GM23338 (cell line): Measurements from ENCODE around the gene TBC1D19. TPM values are rescaled to one million over a fixed set of nuclear protein-coding genes. Genes with fewer than 3 reads are reported as not detected.

ENCODE experiments used
- ATAC-seq: fragments of 200-7000 bp; cut with Tn5 transposase; 3 replicates; pipeline ENCODE4 v1.9.1; 2020
- DNase-seq: peaks from one replicate; pipeline ENCODE4 v3.0.0-alpha.2; 2015; ENCODE audit warnings: low spot score
- H2AFZ ChIP-seq: fragments of 200-600 bp; sonication (generic); 2 replicates; pipeline ENCODE4 v1.8.0; 2016; ENCODE audit warnings: antibody characterized with exemption, mild to moderate bottlenecking, moderate library complexity
- H3F3A ChIP-seq: fragments of 200-600 bp; sonication (generic); replicated peaks from 2 replicates; pipeline ENCODE4 v1.8.0; 2017; ENCODE audit warnings: antibody characterized with exemption, mixed run types, low read depth
- H3K27ac ChIP-seq: fragments of 200-600 bp; sonication (generic); 2 replicates; pipeline ENCODE4 v1.6.1; 2016; ENCODE audit warnings: low read depth
- H3K27me3 ChIP-seq: fragments of 200-600 bp; sonication (generic); 2 replicates; pipeline ENCODE4 v1.8.0; 2016; ENCODE audit warnings: mild to moderate bottlenecking, mixed run types, moderate library complexity; ENCODE audit not compliant: insufficient read depth
- H3K36me3 ChIP-seq: fragments of 200-600 bp; sonication (generic); 2 replicates; pipeline ENCODE4 v1.8.0; 2016; ENCODE audit warnings: mild to moderate bottlenecking; ENCODE audit not compliant: insufficient read depth
- H3K4me1 ChIP-seq: fragments of 200-600 bp; sonication (generic); 2 replicates; pipeline ENCODE4 v1.8.0; 2016; ENCODE audit warnings: mild to moderate bottlenecking, moderate library complexity; ENCODE audit not compliant: insufficient read depth
- H3K4me2 ChIP-seq: fragments of 200-600 bp; sonication (generic); 2 replicates; pipeline ENCODE4 v1.7.1; 2017; ENCODE audit warnings: mixed run types
- H3K4me3 ChIP-seq: fragments of 200-600 bp; sonication (generic); 2 replicates; pipeline ENCODE4 v1.6.1; 2016; ENCODE audit warnings: mixed run types
- H3K79me2 ChIP-seq: fragments of 200-600 bp; sonication (generic); replicated peaks from 2 replicates; pipeline ENCODE4 v1.8.0; 2017; ENCODE audit warnings: mild to moderate bottlenecking; ENCODE audit not compliant: insufficient read depth
- H3K9me2 ChIP-seq: fragments of 200-600 bp; sonication (generic); 2 replicates; pipeline ENCODE4 v1.8.0; 2017; ENCODE audit not compliant: insufficient read depth
- H4K20me1 ChIP-seq: fragments of 200-600 bp; sonication (generic); replicated peaks from 2 replicates; pipeline ENCODE4 v1.8.0; 2017; ENCODE audit warnings: mild to moderate bottlenecking; ENCODE audit not compliant: insufficient read depth
- H3K27ac Mint-ChIP-seq: 2 replicates; pipeline ENCODE4 v1.8.0; 2020; ENCODE audit warnings: inconsistent platforms, mild to moderate bottlenecking, moderate library complexity, mixed read lengths
- H3K27me3 Mint-ChIP-seq: 3 replicates; pipeline ENCODE4 v1.8.0; 2022; ENCODE audit warnings: low read depth, mild to moderate bottlenecking, moderate library complexity, mixed read lengths, inconsistent platforms; ENCODE audit not compliant: insufficient read depth, poor library complexity
- H3K36me3 Mint-ChIP-seq: 3 replicates; pipeline ENCODE4 v1.8.0; 2021; ENCODE audit warnings: low read depth, mild to moderate bottlenecking, inconsistent platforms, moderate library complexity, mixed read lengths
- H3K4me1 Mint-ChIP-seq: 3 replicates; pipeline ENCODE4 v1.8.0; 2020; ENCODE audit warnings: mild to moderate bottlenecking, inconsistent platforms, mixed read lengths
- H3K4me3 Mint-ChIP-seq: 3 replicates; pipeline ENCODE4 v1.8.0; 2021; ENCODE audit warnings: moderate library complexity, mild to moderate bottlenecking, inconsistent platforms, mixed read lengths
- H3K9me3 Mint-ChIP-seq: 3 replicates; pipeline ENCODE4 v1.8.0; 2020; ENCODE audit warnings: moderate library complexity, mild to moderate bottlenecking, inconsistent platforms, mixed read lengths
- CREB1 ChIP-seq: fragments of 250-450 bp; sonication (Bioruptor Pico); IDR thresholded peaks from 2 replicates; pipeline ENCODE4 v1.5.0; 2020; ENCODE audit warnings: low read depth, mild to moderate bottlenecking, moderate library complexity
- EZH2 ChIP-seq: fragments of 200-600 bp; sonication (generic); IDR thresholded peaks from one replicate; pipeline ENCODE4 v1.8.0; 2017; ENCODE audit warnings: antibody characterized with exemption, mild to moderate bottlenecking, low read depth; ENCODE audit not compliant: unreplicated experiment
- EZH2phosphoT487 ChIP-seq: fragments of 200-600 bp; sonication (generic); IDR thresholded peaks from one replicate; pipeline ENCODE4 v1.8.1; 2018; ENCODE audit warnings: antibody characterized with exemption; ENCODE audit not compliant: unreplicated experiment
- JUNB ChIP-seq: IDR thresholded peaks from one replicate; pipeline ENCODE4 v1.6.1; 2016; ENCODE audit warnings: antibody characterized with exemption; ENCODE audit not compliant: unreplicated experiment
- NANOG ChIP-seq: IDR thresholded peaks from 2 replicates; pipeline ENCODE4 v1.6.1; 2016; ENCODE audit warnings: antibody characterized with exemption, borderline replicate concordance
- POLR2AphosphoS5 ChIP-seq: IDR thresholded peaks from 2 replicates; pipeline ENCODE4 v1.6.1; 2016; ENCODE audit warnings: antibody characterized with exemption, low read depth
- STAT1 ChIP-seq: IDR thresholded peaks from one replicate; pipeline ENCODE4 v1.6.1; 2016; ENCODE audit warnings: antibody characterized with exemption; ENCODE audit not compliant: unreplicated experiment
- ZNF114 ChIP-seq: fragments of 250-450 bp; sonication (Bioruptor Pico); IDR thresholded peaks from 2 replicates; pipeline ENCODE4 v1.5.0; 2020; ENCODE audit warnings: mild to moderate bottlenecking, moderate library complexity
- ZNF331 ChIP-seq: fragments of 250-450 bp; sonication (Bioruptor Pico); IDR thresholded peaks from 2 replicates; pipeline ENCODE4 v1.5.0; 2020; ENCODE audit warnings: low read depth, mild to moderate bottlenecking, moderate library complexity
- polyA plus RNA-seq: library from polyadenylated mRNA; unstranded; fragments of >200 nt; fragmentation: Nextera tagmentation; extraction: Ambion mirVana; gene quantifications from 2 replicates; pipeline ENCODE4 v1.2.1, GENCODE V29; 2016
- total RNA-seq: library from RNA; depleted of rRNA; stranded (reverse); fragments of >200 nt; shearing (Covaris generic); gene quantifications from 2 replicates; pipeline ENCODE4 v1.2.3, GENCODE V29; 2014
- TF ChIP-seq, protein P1 (sequence below): IDR thresholded peaks from 2 replicates; pipeline ENCODE4 v1.6.1; 2016; ENCODE audit warnings: antibody characterized with exemption
- TF ChIP-seq, protein P2 (sequence below): IDR thresholded peaks from one replicate; pipeline ENCODE4 v1.6.1; 2018; ENCODE audit warnings: antibody characterized with exemption; ENCODE audit not compliant: unreplicated experiment
- TF ChIP-seq, protein P3 (sequence below), 2 experiments: fragments of 200-600 bp in 1 of 2; sonication (generic) in 1 of 2; conservative IDR thresholded peaks; 2 replicates each; pipeline versions ENCODE4 v1.5.1 to v1.6.1; 2016 to 2017; ENCODE audit warnings: antibody characterized with exemption in 2 of 2, low read depth in 2 of 2, mild to moderate bottlenecking in 2 of 2, moderate library complexity in 1 of 2
- TF ChIP-seq, protein P4 (sequence below): fragments of 250-450 bp; sonication (Bioruptor Pico); IDR thresholded peaks from 2 replicates; pipeline ENCODE4 v1.5.0; 2020; ENCODE audit warnings: mild to moderate bottlenecking, moderate library complexity

The TBC1D19 gene
- total and polyA plus RNA-seq, 2 experiments from 2014 or later: 1.9 to 4.3 TPM

DNA sequence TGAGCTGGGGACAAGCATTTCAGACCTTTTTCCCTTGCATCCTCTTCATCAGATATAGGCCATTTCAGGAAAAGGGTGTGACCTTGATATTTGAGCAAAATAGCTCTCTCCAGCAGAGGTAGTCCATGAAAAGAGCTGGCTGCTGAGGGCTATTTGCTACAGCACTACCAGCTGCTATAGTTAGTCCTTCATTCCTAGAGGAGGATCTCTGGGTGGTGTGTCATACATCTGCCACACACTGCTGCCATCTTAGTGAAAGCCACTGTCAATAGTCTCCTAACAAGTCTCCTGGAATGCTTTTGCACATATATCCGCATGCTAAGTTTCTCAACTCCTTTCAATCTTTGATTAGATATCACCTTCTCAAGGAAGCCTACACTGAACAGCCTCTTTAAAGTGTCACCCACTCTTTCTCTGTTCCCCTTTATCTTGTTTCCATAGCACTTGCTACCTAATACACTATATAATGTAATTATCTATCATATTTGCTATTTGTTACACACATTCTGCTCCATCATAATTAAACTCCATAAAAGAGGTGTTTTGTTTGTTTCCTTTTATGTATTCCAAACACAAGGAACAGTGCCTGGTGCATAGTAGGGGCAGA, 131.9 kb downstream of the TBC1D19 start:
- H3K27me3 Mint-ChIP-seq: peaks cover 3% of the 10 kb centered on the region
- Histone ChIP-seq H4K20me1 (no peaks in the 10 kb centered on the region), H3F3A (no peaks in the 10 kb centered on the region), H3K9me2 (no peaks in the 10 kb centered on the region), H3K4me3 (no peak overlapping the region), H3K27ac (no peak overlapping the region), H3K36me3 (no peaks in the 10 kb centered on the region), H3K79me2 (no peaks in the 10 kb centered on the region), H3K4me2 (no peak overlapping the region), H3K27me3 (no peaks in the 10 kb centered on the region), H3K4me1 (no peaks in the 10 kb centered on the region), H2AFZ (no peak overlapping the region)
- DNase-seq: no peak
- TF ChIP-seq, protein P1, sequence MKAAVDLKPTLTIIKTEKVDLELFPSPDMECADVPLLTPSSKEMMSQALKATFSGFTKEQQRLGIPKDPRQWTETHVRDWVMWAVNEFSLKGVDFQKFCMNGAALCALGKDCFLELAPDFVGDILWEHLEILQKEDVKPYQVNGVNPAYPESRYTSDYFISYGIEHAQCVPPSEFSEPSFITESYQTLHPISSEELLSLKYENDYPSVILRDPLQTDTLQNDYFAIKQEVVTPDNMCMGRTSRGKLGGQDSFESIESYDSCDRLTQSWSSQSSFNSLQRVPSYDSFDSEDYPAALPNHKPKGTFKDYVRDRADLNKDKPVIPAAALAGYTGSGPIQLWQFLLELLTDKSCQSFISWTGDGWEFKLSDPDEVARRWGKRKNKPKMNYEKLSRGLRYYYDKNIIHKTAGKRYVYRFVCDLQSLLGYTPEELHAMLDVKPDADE: no peak
- TF ChIP-seq EZH2 (no peak), CREB1 (CRISPR knock-in tag) (no peak), NANOG (no peak), EZH2phosphoT487 (no peak), JUNB (no peak), POLR2AphosphoS5 (no peak), STAT1 (no peak), ZNF114 (CRISPR knock-in tag) (no peak), ZNF331 (no peak)
- TF ChIP-seq, protein P2, sequence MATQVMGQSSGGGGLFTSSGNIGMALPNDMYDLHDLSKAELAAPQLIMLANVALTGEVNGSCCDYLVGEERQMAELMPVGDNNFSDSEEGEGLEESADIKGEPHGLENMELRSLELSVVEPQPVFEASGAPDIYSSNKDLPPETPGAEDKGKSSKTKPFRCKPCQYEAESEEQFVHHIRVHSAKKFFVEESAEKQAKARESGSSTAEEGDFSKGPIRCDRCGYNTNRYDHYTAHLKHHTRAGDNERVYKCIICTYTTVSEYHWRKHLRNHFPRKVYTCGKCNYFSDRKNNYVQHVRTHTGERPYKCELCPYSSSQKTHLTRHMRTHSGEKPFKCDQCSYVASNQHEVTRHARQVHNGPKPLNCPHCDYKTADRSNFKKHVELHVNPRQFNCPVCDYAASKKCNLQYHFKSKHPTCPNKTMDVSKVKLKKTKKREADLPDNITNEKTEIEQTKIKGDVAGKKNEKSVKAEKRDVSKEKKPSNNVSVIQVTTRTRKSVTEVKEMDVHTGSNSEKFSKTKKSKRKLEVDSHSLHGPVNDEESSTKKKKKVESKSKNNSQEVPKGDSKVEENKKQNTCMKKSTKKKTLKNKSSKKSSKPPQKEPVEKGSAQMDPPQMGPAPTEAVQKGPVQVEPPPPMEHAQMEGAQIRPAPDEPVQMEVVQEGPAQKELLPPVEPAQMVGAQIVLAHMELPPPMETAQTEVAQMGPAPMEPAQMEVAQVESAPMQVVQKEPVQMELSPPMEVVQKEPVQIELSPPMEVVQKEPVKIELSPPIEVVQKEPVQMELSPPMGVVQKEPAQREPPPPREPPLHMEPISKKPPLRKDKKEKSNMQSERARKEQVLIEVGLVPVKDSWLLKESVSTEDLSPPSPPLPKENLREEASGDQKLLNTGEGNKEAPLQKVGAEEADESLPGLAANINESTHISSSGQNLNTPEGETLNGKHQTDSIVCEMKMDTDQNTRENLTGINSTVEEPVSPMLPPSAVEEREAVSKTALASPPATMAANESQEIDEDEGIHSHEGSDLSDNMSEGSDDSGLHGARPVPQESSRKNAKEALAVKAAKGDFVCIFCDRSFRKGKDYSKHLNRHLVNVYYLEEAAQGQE: no peak
- TF ChIP-seq, protein P3, sequence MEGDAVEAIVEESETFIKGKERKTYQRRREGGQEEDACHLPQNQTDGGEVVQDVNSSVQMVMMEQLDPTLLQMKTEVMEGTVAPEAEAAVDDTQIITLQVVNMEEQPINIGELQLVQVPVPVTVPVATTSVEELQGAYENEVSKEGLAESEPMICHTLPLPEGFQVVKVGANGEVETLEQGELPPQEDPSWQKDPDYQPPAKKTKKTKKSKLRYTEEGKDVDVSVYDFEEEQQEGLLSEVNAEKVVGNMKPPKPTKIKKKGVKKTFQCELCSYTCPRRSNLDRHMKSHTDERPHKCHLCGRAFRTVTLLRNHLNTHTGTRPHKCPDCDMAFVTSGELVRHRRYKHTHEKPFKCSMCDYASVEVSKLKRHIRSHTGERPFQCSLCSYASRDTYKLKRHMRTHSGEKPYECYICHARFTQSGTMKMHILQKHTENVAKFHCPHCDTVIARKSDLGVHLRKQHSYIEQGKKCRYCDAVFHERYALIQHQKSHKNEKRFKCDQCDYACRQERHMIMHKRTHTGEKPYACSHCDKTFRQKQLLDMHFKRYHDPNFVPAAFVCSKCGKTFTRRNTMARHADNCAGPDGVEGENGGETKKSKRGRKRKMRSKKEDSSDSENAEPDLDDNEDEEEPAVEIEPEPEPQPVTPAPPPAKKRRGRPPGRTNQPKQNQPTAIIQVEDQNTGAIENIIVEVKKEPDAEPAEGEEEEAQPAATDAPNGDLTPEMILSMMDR (conservative IDR thresholded peaks at IDR 0.05; ENCODE audit: low read depth in 2 of 2): no peak
- TF ChIP-seq, protein P4, sequence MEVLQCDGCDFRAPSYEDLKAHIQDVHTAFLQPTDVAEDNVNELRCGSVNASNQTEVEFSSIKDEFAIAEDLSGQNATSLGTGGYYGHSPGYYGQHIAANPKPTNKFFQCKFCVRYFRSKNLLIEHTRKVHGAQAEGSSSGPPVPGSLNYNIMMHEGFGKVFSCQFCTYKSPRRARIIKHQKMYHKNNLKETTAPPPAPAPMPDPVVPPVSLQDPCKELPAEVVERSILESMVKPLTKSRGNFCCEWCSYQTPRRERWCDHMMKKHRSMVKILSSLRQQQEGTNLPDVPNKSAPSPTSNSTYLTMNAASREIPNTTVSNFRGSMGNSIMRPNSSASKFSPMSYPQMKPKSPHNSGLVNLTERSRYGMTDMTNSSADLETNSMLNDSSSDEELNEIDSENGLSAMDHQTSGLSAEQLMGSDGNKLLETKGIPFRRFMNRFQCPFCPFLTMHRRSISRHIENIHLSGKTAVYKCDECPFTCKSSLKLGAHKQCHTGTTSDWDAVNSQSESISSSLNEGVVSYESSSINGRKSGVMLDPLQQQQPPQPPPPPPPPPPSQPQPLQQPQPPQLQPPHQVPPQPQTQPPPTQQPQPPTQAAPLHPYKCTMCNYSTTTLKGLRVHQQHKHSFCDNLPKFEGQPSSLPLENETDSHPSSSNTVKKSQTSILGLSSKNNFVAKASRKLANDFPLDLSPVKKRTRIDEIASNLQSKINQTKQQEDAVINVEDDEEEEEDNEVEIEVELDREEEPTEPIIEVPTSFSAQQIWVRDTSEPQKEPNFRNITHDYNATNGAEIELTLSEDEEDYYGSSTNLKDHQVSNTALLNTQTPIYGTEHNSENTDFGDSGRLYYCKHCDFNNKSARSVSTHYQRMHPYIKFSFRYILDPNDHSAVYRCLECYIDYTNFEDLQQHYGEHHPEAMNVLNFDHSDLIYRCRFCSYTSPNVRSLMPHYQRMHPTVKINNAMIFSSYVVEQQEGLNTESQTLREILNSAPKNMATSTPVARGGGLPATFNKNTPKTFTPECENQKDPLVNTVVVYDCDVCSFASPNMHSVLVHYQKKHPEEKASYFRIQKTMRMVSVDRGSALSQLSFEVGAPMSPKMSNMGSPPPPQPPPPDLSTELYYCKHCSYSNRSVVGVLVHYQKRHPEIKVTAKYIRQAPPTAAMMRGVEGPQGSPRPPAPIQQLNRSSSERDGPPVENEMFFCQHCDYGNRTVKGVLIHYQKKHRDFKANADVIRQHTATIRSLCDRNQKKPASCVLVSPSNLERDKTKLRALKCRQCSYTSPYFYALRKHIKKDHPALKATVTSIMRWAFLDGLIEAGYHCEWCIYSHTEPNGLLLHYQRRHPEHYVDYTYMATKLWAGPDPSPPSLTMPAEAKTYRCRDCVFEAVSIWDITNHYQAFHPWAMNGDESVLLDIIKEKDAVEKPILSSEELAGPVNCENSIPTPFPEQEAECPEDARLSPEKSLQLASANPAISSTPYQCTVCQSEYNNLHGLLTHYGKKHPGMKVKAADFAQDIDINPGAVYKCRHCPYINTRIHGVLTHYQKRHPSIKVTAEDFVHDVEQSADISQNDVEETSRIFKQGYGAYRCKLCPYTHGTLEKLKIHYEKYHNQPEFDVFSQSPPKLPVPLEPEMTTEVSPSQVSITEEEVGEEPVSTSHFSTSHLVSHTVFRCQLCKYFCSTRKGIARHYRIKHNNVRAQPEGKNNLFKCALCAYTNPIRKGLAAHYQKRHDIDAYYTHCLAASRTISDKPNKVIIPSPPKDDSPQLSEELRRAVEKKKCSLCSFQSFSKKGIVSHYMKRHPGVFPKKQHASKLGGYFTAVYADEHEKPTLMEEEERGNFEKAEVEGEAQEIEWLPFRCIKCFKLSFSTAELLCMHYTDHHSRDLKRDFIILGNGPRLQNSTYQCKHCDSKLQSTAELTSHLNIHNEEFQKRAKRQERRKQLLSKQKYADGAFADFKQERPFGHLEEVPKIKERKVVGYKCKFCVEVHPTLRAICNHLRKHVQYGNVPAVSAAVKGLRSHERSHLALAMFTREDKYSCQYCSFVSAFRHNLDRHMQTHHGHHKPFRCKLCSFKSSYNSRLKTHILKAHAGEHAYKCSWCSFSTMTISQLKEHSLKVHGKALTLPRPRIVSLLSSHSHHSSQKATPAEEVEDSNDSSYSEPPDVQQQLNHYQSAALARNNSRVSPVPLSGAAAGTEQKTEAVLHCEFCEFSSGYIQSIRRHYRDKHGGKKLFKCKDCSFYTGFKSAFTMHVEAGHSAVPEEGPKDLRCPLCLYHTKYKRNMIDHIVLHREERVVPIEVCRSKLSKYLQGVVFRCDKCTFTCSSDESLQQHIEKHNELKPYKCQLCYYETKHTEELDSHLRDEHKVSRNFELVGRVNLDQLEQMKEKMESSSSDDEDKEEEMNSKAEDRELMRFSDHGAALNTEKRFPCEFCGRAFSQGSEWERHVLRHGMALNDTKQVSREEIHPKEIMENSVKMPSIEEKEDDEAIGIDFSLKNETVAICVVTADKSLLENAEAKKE (CRISPR knock-in tag): no peak
- no peak overlapping the region for H3K27ac Mint-ChIP-seq
- no peak for ATAC-seq
- H3K9me3 Mint-ChIP-seq: no peaks in the 10 kb centered on the region
- H3K4me3 Mint-ChIP-seq: no peak overlapping the region
- no peaks in the 10 kb centered on the region for H3K4me1 Mint-ChIP-seq
- no peaks in the 10 kb centered on the region for H3K36me3 Mint-ChIP-seq
